Activated CD8-positive, alpha-beta memory T cell treated with anti-CD3 and anti-CD28 coated beads, Interleukin-2, amount 50 U/mL, for 1 hour (primary cell): Measurements from ENCODE around the gene RNF224.

Source experiments
- DNase-seq: peaks from one replicate; pipeline ENCODE4 v3.0.0-alpha.2; 2020; ENCODE audit errors: extremely low read depth

The RNF224 gene

GRCh38 chr9:137192448-137192780, 34.9 kb upstream of the RNF224 start:
- no peak for DNase-seq

- DNase-seq, result no peak
Measured at GRCh38 chr9:137192859-137193258, 34.4 kb upstream of the RNF224 start.

- no peak for DNase-seq
Measured at GRCh38 chr9:137193771-137194170, 33.5 kb upstream of the RNF224 start.

- no peak for DNase-seq
Measured at GRCh38 chr9:137194388-137194787, 32.9 kb upstream of the RNF224 start.

- DNase-seq, result no peak
Measured at GRCh38 chr9:137194909-137195308, 32.4 kb upstream of the RNF224 start.

- DNase-seq, result no peak
Measured at GRCh38 chr9:137195525-137196220, 31.6 kb upstream of the RNF224 start.

- DNase-seq, result no peak
Measured at GRCh38 chr9:137198051-137198901, 29.0 kb upstream of the RNF224 start.

GRCh38 chr9:137198902-137199283, 28.4 kb upstream of the RNF224 start:
- DNase-seq, result no peak

GRCh38 chr9:137199411-137200121, 27.7 kb upstream of the RNF224 start:
- DNase-seq, result no peak

GRCh38 chr9:137200311-137201204, 26.7 kb upstream of the RNF224 start, which contains the start of gene TPRN:
Gene TPRN, minus strand, starts transcription at chr9:137200741. Its CDS starts 30 bp downstream, at chr9:137200711.
- DNase-seq, result peak; percentile 99

GRCh38 chr9:137201205-137201868, 26.0 kb upstream of the RNF224 start:
- DNase-seq, result no peak

GRCh38 chr9:137202966-137203365, 24.3 kb upstream of the RNF224 start:
- DNase-seq, result no peak

GRCh38 chr9:137204731-137205125, 22.6 kb upstream of the RNF224 start:
- no peak for DNase-seq

GRCh38 chr9:137205126-137206069, 21.9 kb upstream of the RNF224 start, which contains the start of the genes NDOR1 and TMEM203:
Gene NDOR1, plus strand, starts transcription at chr9:137205700. Its CDS starts 78 bp downstream, at chr9:137205778.
Gene TMEM203, minus strand, starts transcription at chr9:137205648. Its CDS starts 234 bp downstream, at chr9:137205414.
- DNase-seq, result peak; percentile 76

GRCh38 chr9:137206602-137207001, 20.7 kb upstream of the RNF224 start:
- no peak for DNase-seq

- no peak for DNase-seq
Measured at GRCh38 chr9:137211532-137211931, 15.8 kb upstream of the RNF224 start.

GRCh38 chr9:137212520-137212919, 14.8 kb upstream of the RNF224 start:
- no peak for DNase-seq

GRCh38 chr9:137213160-137214060, 13.9 kb upstream of the RNF224 start:
- DNase-seq, result no peak

- DNase-seq, result no peak
Measured at GRCh38 chr9:137214620-137215019, 12.7 kb upstream of the RNF224 start.
